Heart left ventricle (tissue), 16 donors: ENCODE data around the gene ARPC1B. TPM values are rescaled to one million over a fixed set of nuclear protein-coding genes. Genes with fewer than 3 reads are reported as not detected.
A peak's percentile ranks its signal among the peaks of the same experiment; 100 is the strongest.

Source experiments
- ATAC-seq, 4 donors: fragments of 200-7000 bp; cut with Tn5 transposase; one replicate each; pipeline ENCODE4 v1.9.1; 2020 to 2022; ENCODE audit warnings: moderate library complexity in 4 of 4, mild to moderate bottlenecking in 3 of 4, moderate number of reproducible peaks in 1 of 4
- DNase-seq, 5 donors: peaks; one replicate each; pipeline ENCODE4 v3.0.0-alpha.2; 2020
- H3K27ac ChIP-seq, 12 donors: fragments of 200-600 bp; sonication (generic) in 4 of 12; one replicate each; pipeline versions ENCODE4 v1.5.0 to v1.8.0; 2016 to 2022; ENCODE audit warnings: mild to moderate bottlenecking in 2 of 12
- H3K27me3 ChIP-seq, 9 donors: fragments of 200-600 bp; sonication (generic) in 2 of 9; one replicate each; pipeline versions ENCODE4 v1.5.1 to v1.8.0; 2016 to 2022; ENCODE audit warnings: mild to moderate bottlenecking in 3 of 9
- H3K36me3 ChIP-seq, 9 donors: fragments of 200-600 bp; sonication (generic) in 2 of 9; one replicate each; pipeline versions ENCODE4 v1.5.0 to v1.8.0; 2018 to 2022; ENCODE audit warnings: mild to moderate bottlenecking in 2 of 9
- H3K4me1 ChIP-seq, 12 donors: fragments of 200-600 bp; sonication (generic) in 4 of 12; one replicate each; pipeline versions ENCODE4 v1.5.0 to v1.8.0; 2016 to 2022; ENCODE audit warnings: mild to moderate bottlenecking in 3 of 12
- H3K4me3 ChIP-seq, 12 donors: fragments of 200-600 bp; sonication (generic) in 4 of 12; one replicate each; pipeline versions ENCODE4 v1.5.0 to v1.8.0; 2017 to 2022; ENCODE audit warnings: mild to moderate bottlenecking in 9 of 12, moderate library complexity in 4 of 12
- H3K9me3 ChIP-seq, 12 donors: fragments of 200-600 bp; sonication (generic) in 4 of 12; one replicate each; pipeline versions ENCODE4 v1.5.0 to v1.8.0; 2016 to 2022; ENCODE audit warnings: mild to moderate bottlenecking in 1 of 12
- CTCF ChIP-seq, 12 donors: fragments of 200-600 bp; sonication (generic) in 4 of 12; IDR thresholded peaks; one replicate each; pipeline versions ENCODE4 v1.5.0 to v1.8.0; 2018 to 2022; ENCODE audit warnings: antibody characterized with exemption in 12 of 12, mild to moderate bottlenecking in 5 of 12
- POLR2A ChIP-seq, 2 donors: fragments of 450-650 bp; IDR thresholded peaks; one replicate each; pipeline ENCODE4 v1.6.1; 2017; ENCODE audit warnings: antibody characterized with exemption in 2 of 2, mild to moderate bottlenecking in 2 of 2, moderate library complexity in 2 of 2
- WGBS, 4 donors: extraction: QIAGEN DNeasy Blood & Tissue Kit in 2 of 4; methylation state at CpG; one replicate each; pipeline versions ENCODE4 v1.1.5 to v1.1.7; 2013 to 2018; 5-methylcytosine and 5-hydroxymethylcytosine counted together
- intact Hi-C, 10 donors: fragments of 100-400 bp; cut with DNase I; formaldehyde crosslinking; loops; one replicate each; pipeline versions ENCODE4 v1.11.1 to v1.14.2; 2022
- polyA plus RNA-seq, 2 donors: library from polyadenylated mRNA; stranded (reverse); fragments of 200-250 nt; gene quantifications; one replicate each; pipeline ENCODE4 v1.2.3, GENCODE V29; 2013
- total RNA-seq, 9 donors: library from RNA; depleted of rRNA in 2 of 9; stranded (reverse); fragments of >200 nt in 2 of 9; fragmentation: NEBNext Ultra II Directional in 3 of 9; extraction: Animal tissue kit (Norgen Biotek cat#: 25700) in 3 of 9; gene quantifications; one replicate each; pipeline versions ENCODE4 v1.1.0 to v1.2.4, GENCODE V29; 2016 to 2023
- donor health status: ischemic (EF 13 %, LVEDD 7.1; RV severe dilation, severe dysfunction).
- donor health status: healthy with polysubstance abuse.
- donor health status: DM: no; HTN: yes; CAD: no.
- donor health status: DM: no; HTN: no; CAD: no.
- donor health status: ischemic (EF 25% LVEDD 6.9; RV normal size, moderate dysfunction).
- donor health status: ischemic (EF 25% LVEDD 5.7; RV mildly dilated, moderate dysfunction).
- donor health status: healthy.
- donor health status: DM: yes; HTN: yes; CAD: no.
- donor health status: ischemic (EF 35%, LVEDD 5.7; RV mildly dilated, moderate dysfunction).
- donor health status: nonischemic (EF 11% LVEDD 7.7; RV severe dilation, severe dysfunction).
- donor health status: DM: yes; HTN: yes; CAD: no.
- donor health status: PGD.
- donor health status: ischemic (EF 29% LVEDD 5.4; RV normal size, mild dysfunction).
- donor health status: nonischemic (EF 23%, LVEDD 6.1; RV moderate dilation, normal function).

ARPC1B gene
- total and polyA plus RNA-seq, 11 donors: 17.2 to 142 (median 37.1) TPM

- no peaks in the 10 kb centered on the region for H3K9me3 ChIP-seq
- H3K27me3 ChIP-seq: no peaks in the 10 kb centered on the region
- ATAC-seq (peak; percentile 91 to 96 (median 96)), DNase-seq (peak; percentile 94 to 96 (median 95))
- TF ChIP-seq POLR2A (IDR thresholded peaks at IDR 0.05) (peak in 1 of 2 donors; percentile 69), CTCF (IDR thresholded peaks at IDR 0.05) (peak in 2 of 12 donors; percentile 19 to 23)
- intact Hi-C loops: loop anchor here in 8 of 10 donors (1.0 to 5.0 kb wide), 6 partner anchors 15 to 1006 kb away; partner anchors contain the start of genes ARPC1B (in 4 of the 8) and BAIAP2L1 (in 1 of the 8)
- H3K4me1 ChIP-seq: peaks cover 13 to 51% (median 42%) of the 10 kb centered on the region in 12 donors
- peak within 1 kb of the TSS; percentile 93 to 99 (median 98) for H3K27ac ChIP-seq
- peak within 1 kb of the TSS; percentile 68 to 100 (median 96) for H3K4me3 ChIP-seq
- WGBS, 4 donors: 0 to 1% (median 1%) methylated on average over 17 to 72 of the region's 72 CpGs
- peaks cover 0 to 56% (median 47%) of the 10 kb centered on the region in 9 donors for H3K36me3 ChIP-seq
Measured at GRCh38 chr7:99408379-99409191, 34.1 kb downstream of the ARPC1B start, which contains the start of the genes BUD31 and PDAP1. Gene BUD31 (plus strand): TSS chr7:99408969. CDS start chr7:99411093, 2,124 bp downstream. Gene PDAP1 (minus strand): TSS chr7:99408597. CDS start chr7:99408548, 49 bp downstream.

- DNase-seq (peak in 1 of 5 donors; percentile 14), ATAC-seq (no peak)
- Histone ChIP-seq H3K27ac (peak overlapping the region; percentile 93 to 99 (median 98)), H3K4me3 (peak overlapping the region; percentile 68 to 100 (median 96)), H3K27me3 (no peaks in the 10 kb centered on the region), H3K4me1 (peaks cover 13 to 50% (median 42%) of the 10 kb centered on the region in 12 donors), H3K9me3 (no peaks in the 10 kb centered on the region), H3K36me3 (peaks cover 0 to 56% (median 44%) of the 10 kb centered on the region in 9 donors)
- WGBS, 4 donors: 0 to 1% (median 0%) methylated on average over 18 of the region's 18 CpGs
- intact Hi-C loops: loop anchor here in 6 of 10 donors (2.0 to 5.0 kb wide), 4 partner anchors 34 to 1007 kb away; partner anchors contain the start of genes ARPC1B (in 4 of the 6) and BAIAP2L1 (in 1 of the 6)
- TF ChIP-seq POLR2A (IDR thresholded peaks at IDR 0.05): no peak
- no peak for TF ChIP-seq CTCF (IDR thresholded peaks at IDR 0.05)
Measured at GRCh38 chr7:99409192-99409572, 34.7 kb downstream of the ARPC1B start.

GRCh38 chr7:99409806-99410205 lies 35.3 kb downstream of the ARPC1B start:
- Histone ChIP-seq H3K9me3 (no peaks in the 10 kb centered on the region), H3K36me3 (peaks cover 0 to 56% (median 46%) of the 10 kb centered on the region in 9 donors), H3K27me3 (no peaks in the 10 kb centered on the region), H3K4me3 (peak overlapping the region; percentile 68 to 100 (median 96)), H3K4me1 (peaks cover 13 to 46% (median 37%) of the 10 kb centered on the region in 12 donors), H3K27ac (peak overlapping the region in 7 of 12 donors; percentile 94 to 99 (median 97))
- ATAC-seq: no peak
- TF ChIP-seq CTCF (IDR thresholded peaks at IDR 0.05): no peak
- TF ChIP-seq POLR2A (IDR thresholded peaks at IDR 0.05): no peak
- 50 to 56% (median 53%) methylated on average over 3 of the region's 3 CpGs for WGBS, 4 donors
- intact Hi-C loops: loop anchor here in 7 of 10 donors (2.0 to 10.0 kb wide), 7 partner anchors 35 to 1125 kb away; partner anchors contain the start of genes ARPC1B (in 4 of the 7), BAIAP2L1 (in 1 of the 7) and BRI3 (in 1 of the 7)
- no peak for DNase-seq
